GM18909 (cell line): ENCODE results near the gene PLEKHH1.
"Not testable (repeated sequence)": the region's sequence is repeated elsewhere in the genome, so short reads cannot be mapped to it uniquely, and the experiment has no call there.

Source experiments
- ATAC-seq: cut with Tn5 transposase; IDR thresholded peaks from one replicate; pipeline ENCODE4 v1.9.1; 2021; ENCODE audit warnings: mild to moderate bottlenecking; ENCODE audit not compliant: unreplicated experiment, poor library complexity

The PLEKHH1 gene

DNA sequence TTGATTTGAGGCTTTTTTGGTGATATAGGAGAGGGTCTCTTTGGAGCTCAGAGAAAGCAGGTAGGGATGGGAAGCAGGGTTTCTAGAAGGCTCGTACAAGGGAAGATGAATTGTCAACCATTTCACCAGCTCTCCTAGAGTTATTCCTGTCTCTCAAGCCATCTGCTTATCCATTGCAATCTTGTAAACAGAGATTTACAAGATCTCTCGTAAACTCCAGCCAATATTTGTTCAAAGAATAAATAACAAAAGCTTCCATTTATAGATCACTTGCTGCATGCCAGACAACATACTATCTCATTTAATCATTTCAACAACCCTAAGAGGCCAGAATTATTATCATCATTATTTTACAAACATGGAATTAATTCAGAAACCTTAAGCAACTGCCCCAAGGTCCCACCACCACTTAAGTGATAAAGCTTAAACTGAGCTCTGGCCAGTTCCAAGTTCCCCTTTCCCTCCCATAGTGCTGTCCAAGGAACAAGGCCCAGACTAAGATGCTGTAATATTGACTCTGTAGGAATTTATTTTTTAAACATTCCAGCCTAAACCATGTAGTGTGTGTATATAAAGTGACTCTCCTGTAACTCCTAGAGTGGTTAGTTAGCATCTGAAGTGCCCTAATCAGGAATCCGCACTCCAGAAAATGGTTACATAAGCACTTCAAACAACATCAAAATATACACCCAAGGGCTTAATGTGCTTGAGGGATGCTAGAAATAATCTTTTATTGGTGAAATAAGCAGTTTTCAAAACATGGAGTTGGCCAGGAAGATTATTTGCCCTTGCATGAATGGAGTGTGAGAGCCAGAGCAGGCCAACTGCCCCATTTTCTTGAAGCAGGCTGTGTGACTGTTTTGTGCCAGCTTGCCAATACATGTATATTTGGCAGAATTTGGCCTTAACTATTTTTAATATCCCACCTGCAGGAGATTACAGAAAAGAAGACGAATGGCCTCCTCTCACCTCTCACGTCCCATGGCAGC, 2.8 kb upstream of the PLEKHH1 start:
- no peak for ATAC-seq

DNA sequence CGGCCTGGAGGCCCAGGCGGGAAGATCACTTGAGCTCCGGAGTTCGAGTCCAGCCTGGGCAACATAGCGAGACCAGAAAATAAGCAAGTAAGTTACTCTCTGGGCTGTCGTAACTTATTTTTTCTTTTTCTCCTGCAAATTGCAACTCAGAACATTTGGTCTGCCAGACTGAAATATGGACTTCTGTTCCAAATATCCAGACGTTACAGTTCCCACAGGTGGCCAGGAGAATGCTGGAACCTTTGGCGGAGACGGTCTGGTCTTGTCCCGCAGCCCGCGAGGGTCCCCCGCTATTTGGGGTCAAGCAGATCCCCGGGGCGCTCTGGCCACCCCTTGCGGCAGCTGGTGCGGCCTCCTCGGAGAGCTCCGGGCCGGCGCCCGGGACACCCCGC, 488 bp upstream of the PLEKHH1 start:
- no peak for ATAC-seq

DNA sequence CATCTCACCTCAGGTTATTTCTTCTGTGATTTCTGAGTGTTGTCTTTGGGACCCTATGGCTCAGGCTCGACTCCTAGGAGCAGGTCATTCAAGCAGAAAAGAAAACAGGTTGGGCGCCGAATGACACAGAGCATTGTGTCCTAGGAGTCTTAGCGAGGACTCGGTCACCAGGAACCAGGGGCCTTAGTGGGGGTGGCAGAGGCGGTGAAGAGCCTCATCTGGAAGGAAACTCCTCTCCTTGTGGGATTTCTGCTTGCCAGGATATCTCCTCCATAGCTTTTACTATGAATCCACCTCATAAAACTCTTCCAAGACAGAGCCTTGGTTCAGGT, 630 bp downstream of the PLEKHH1 start:
- no peak for ATAC-seq

DNA sequence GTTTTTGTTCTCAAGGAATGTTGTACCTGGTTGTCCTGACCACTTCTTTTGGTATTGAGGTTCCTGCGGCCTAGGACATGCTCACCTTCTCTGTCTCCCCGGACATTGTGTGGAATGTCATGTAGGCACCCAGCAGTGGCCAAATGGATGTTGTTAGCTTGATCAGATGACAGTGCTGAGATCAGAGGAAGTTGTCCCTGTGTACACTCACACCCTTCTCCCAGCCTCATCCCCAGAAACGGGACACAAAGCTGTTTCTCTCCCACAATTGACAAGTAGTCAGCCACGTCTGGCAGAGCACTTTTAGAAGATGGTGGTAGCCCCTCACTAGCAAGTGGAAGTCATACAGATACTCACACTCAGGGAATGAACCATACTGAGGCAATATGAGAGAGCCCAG, 3.0 kb downstream of the PLEKHH1 start:
- ATAC-seq = no peak

DNA sequence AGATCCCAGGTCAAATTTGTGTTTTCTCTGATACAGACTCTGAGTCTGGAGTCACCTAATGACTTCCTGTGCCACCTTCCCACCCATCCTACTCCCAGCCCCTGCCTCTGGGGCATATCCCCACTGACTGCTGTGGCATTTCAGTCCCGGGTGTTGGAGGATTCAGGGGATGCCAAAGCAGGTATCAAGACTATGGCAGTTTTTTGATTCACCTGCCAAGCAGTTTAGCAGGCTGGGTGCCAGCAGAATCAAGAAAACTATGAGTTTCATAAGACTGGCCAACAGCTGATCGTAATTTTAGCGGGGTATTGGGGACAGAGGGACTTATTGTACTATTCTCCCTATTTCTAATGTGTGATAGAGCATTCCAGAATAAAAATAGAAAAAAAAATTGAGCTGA, 4.6 kb downstream of the PLEKHH1 start:
- no peak for ATAC-seq

DNA sequence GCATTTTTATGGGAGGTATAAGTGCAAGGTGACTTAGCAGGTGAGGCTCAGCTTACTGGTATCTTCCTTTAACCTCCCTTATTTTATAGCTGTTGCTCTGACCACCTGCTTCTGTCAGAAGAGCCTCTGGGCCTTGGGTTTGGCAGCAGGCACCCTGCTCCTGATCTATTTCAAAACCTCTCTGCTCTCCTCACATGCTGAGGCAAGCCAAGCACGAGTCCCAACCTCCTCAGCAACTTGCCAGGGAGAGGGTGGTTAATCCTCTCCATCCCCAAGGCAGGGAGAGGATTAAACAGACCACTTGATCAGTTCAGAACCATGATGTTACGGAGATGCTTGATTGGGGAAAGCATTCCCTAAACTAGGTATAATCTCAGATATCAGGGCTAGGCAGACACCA, 5.4 kb downstream of the PLEKHH1 start:
- ATAC-seq = no peak

DNA sequence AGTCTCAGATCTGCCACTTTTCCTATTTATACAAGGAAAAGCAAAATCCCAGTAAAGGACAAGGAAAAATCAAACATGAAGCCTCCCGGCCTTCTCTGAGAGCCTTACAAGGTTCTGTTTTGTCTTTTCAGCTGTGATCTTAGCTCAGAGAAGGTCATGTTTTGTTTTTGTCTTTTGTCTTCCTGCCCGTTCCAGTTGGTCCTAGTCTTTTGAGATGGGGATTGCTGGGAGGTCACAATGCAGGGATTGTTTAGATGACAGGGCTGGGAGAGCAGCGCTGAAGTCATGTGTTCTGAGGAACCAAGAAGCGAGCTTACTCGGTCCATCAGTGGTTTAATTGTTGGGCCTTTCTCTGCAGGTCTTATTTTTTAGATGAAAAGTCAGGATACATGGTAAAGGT, 6.0 kb downstream of the PLEKHH1 start:
- no peak for ATAC-seq

DNA sequence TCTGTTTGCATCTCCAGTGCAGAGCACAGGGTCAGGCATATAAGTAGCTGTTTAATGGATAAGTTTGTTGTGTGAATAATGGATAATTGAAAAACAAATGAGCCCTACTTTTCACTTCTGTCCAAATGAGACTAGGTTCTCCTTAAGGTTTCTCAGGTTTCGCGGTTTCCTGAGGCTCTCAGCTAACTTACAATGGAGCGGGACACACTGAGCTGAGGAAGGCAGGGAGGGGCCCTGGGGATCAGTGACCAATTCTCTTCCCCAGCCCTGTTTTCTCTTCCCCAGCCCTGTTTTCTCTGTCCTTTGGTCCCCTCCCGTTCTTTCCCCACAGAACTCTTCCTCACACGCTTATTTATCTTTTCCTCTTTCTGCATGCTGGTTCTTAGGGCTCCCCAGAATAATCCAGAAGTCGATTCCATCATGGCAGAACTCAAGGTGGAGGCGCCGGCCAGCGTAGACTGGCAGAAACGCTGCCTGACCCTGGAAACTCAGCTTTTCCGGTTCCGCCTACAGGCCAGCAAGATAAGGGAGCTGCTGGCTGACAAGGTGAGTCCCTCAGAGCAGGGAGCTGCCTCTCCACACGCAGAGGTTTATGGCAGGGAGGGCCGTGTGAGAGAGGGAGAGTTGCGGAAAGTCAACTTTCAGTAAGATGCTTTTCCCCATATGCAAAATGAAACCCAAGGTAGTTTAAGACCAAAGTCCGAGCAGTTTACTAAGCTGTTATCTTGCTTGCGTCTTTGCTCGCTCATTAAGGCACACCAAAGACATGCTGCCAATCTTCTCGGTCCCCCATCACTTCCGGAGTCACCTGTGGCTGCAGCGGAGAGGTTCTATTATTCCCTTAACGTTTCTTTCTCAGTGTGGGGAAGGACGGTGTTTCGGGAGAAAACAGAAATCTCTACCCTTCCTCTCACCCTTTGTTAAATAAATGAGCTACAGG, 8.6 kb downstream of the PLEKHH1 start:
- no peak for ATAC-seq

DNA sequence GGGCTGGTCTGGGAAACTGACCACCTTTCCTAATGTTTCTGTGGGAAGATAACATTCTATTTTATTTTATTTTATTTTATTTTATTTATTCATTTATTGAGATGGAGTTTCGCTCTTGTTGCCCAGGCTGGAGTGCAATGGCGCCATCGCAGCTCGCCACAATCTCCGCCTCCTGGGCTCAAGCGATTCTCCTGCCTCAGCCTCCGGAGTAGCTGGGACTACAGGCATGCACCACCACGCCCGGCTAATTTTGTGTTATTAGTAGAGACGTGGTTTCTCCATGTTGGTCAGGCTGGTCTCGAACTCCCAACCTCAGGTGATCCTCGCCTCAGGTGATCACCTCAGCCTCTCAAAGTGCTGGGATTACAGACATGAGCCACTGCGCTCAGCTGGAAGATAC, 9.5 kb downstream of the PLEKHH1 start:
- not testable (repeated sequence) for ATAC-seq

DNA sequence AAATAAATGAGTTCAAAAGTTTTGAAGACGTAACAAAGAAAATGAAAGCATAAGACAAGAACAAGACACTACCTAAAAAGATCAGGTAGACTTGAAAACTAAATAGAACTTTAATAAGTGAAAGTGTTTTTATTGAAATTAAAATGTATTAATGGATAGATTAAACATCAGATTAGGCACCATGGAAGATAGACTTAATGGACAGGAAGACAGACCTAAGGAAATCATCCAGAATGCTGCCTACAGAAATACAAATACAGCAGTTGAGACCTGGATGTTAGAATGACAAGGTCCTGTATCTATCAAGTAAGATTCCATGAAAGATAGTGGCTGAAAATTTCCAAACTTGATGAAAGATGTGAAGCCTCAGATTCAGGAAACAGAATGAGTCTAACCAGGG, 11.5 kb downstream of the PLEKHH1 start:
- ATAC-seq = no peak

DNA sequence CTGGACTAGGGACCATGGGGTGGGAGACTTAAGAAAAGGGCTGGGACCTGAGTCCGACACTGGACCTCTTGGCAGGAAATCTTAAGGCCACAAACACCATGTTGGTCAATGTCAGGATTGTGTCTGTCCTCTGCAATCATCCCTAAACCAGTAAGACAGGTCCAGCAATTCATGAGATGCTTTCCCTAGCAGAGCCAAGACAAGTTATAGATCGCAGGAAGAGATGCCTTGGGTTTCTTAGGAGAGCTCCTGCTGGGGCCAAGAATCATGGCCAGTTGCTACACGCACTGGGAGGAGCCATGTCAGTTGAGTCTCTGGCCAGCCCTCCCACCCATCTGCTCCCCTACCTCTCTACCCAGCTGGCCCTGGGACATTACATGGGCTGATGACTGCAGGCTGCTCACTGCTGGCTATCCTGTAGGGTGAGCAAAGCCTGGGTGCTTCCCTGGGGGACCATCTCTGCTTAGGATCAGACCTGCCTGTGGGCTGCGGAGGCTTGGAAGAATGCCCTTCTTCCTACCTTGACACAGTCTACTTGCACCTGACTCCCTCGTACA, 14.2 kb downstream of the PLEKHH1 start:
- ATAC-seq = no peak

DNA sequence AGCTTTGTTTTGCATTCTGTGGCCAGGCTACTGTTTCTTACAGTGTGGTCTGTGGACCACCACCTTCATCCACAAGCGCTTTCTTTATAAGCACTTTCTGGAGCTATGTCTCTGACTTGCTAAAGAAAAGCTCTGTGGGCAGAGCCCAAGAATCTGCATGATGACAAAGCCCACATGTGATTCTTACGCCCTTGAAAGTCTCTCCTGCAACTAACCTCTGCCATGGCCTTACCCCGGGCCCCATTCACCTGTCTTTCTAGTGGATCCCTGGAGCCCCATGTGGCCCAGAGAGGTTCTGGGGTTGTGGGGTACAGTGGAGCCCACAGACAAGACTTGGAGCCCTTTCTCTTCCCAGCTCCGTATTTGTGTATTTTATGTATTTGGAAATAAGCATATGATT, 16.6 kb downstream of the PLEKHH1 start:
- no peak for ATAC-seq

DNA sequence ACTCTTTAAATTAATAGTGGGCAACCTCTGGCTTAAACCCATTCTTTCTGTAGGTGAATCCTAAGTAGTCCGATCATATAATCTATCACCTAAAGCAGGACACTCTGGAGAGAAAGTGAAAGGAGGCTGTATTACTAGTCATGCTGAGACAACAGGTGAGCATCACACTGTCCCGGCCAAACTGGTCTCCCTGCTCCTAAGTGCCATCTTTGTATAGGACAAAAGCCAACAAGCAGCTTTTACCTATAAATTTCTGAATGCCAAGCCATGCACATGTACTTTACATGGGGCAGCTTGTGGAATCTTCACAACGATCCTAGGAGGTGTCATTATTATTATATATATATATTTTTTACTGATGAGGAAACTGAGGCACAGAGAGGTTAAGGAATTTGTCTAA, 18.0 kb downstream of the PLEKHH1 start:
- ATAC-seq = no peak

DNA sequence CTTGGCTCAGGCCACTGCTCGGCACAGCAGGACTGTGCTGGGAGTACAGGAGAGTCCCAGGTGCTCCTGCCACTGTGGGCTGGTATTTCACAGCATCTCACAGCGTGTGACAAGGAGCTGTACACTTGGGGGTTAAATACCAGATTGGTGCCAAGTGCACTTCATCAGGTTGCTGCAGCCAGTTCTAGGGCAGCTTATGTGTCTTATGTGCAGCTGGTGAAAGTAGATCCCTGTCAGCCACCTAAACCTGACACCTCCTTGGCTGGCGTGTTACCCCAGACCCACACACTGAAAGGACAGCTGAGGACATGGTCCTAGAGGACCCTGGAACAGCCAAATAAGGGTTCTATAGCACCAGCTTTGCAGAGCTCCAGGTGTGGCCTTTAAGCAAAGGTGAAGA, 18.9 kb downstream of the PLEKHH1 start:
- no peak for ATAC-seq

DNA sequence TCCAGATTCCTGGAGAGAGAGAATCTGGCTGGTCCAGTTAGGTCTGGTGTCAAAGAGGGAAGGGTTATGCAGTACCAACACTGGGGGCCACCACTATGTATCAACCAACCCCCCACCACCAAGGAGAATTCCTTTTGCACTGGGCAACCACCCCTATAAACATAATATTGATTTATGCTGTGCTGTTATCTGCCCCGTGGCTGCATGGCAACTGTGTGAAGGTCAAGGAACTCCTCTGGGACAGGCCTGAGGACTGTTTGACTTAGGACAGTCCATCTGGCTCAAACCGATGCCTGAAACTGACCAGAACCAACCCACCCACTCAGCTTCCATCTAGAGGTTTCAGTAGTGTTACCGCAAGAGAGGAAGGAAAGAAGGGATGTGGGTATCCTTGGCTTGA, 20.5 kb downstream of the PLEKHH1 start:
- no peak for ATAC-seq

DNA sequence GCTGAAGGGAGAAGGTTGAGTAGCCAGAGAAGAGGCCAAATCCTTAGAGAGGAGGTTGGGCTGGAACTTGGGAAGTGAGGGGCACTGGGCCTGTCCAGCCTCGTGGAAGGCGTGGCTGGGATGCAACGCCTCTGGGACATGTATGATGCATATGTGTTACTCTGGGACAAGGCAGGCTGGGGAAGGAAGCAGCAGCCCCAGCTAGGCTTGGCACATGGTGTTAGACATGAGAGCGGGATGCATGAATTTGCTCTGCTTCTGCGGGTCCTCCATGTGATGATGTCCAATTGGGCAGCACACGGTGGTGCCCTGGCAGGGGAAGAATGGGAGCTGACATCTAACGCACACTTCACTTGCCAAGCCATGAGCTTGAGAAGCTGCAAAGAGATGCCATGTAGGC, 21.3 kb downstream of the PLEKHH1 start:
- ATAC-seq = no peak

DNA sequence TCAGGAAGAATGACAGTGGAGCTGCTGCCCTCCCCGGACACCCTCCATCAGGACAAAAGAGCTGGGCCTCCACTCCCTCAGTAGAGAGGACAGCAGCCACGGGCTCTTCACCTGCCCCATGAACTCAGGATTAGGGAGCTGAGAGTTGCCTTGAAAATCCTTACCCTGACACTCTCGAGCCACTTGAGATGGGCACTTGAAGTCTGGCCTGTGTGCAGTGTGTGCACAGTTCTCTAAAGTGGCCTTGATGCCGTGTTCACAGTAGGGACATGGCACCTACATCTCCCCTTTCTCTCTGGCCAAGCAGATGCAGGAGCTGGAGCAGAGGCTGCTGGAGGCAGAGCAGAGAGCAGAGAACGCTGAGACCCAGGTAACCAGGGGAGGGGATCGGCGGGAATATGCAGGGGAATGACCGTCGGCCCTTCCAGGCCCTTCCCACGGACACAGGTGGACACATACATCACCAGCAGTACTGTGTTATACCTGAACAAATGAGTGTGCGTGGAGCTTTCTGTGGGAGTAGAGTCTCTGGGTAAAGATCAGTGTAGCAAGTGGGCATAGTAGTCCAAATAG, 22.5 kb downstream of the PLEKHH1 start:
- ATAC-seq = no peak

DNA sequence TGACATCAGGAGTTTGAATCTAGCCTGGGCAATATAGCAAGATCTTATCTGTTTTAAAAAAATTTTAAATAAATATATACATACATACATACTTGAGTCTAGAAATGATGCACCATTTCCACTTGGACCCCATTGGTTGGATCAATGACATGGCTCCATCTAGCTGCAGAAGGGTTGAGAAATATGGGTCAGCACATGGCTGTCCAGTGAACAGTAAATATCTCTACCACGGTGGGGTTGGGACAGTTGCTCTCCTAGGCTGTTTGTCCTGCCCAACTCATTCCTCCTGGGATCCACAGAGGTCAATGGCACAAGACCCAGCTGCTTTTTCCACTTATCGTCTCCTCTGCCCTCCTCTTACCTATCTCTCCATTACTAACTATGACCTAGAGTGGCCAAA, 23.6 kb downstream of the PLEKHH1 start:
- no peak for ATAC-seq

DNA sequence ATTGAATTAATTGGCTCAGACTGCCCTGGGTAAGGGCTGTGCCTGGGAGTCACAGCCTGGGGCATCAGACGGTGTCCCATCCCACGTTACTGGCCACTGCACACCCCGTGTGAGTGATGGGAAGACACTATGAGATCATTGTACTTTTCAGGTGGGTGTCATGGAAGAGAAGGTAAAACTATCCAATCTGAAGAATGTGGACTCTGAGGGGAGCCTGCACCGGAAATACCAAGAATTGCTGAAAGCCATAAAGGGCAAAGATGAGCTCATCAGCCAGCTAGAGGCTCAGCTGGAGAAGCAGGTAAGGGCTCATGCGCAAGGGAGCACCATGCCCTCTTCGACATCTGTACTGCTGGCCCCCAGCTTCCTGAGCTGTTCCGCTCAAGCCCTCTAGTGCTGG, 24.0 kb downstream of the PLEKHH1 start:
- ATAC-seq = no peak

DNA sequence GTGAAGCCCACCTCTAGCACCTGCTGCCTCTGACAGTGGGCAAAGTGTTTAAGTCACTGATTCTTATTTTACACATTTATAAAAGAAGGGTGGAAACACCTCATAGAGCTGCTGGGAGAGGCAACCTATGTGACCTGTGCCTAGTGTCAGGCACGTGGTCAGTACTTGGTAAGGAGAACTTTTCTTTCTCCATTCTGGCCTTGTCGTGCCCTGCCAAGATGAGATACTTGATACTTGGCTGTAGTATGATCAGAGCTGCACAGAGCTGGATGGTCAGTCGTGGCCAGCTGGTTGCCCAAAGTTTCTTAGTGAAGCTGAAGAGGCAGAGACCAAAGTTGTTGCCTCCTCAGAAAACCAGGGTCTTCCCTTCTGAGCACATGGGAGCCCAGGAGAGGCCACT, 24.6 kb downstream of the PLEKHH1 start:
- no peak for ATAC-seq

DNA sequence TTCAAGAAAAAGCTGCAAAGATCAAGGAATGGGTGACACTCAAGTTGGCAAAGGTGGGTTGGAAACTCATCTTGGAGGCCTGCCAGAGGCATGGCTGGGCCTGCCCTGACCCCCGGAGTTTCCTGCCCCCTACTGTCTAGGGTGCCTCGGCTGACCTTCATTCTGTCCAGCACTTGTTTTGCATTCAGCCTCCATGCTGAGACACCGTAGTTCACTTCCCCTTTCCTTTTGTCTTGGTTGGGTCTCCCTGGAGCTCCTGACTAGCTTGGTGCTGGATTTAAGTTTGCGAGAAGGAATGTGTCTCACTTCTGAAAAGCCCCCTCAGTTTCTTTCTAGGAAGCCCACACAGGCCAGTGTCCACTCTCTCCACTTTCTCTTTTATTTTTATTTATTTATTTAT, 26.5 kb downstream of the PLEKHH1 start:
- no peak for ATAC-seq
